Measurements from ENCODE around the gene REPS1.
A peak's percentile ranks its signal among the peaks of the same experiment; 100 is the strongest.

The REPS1 gene

DNA sequence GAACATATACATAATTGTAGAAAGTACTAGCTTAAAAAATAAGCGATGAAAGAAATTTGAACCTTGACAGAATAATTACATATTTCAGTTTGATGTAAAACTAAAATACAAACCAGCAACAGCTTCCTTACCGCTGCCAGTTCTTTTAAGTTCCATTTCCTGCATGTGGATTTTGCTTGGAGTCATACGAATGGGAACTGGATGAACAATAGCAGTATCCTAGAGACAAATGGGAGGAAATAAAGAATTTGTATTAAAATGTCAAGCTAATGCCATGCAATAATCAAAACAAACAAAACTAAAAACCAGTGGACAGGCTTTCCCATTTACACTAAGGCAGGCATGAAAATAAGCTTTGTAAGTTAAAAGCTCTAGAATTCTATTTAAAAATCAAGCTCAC, 67.1 kb downstream of the REPS1 start:
- no peak for DNase-seq (ENCODE audit: low spot score)

DNA sequence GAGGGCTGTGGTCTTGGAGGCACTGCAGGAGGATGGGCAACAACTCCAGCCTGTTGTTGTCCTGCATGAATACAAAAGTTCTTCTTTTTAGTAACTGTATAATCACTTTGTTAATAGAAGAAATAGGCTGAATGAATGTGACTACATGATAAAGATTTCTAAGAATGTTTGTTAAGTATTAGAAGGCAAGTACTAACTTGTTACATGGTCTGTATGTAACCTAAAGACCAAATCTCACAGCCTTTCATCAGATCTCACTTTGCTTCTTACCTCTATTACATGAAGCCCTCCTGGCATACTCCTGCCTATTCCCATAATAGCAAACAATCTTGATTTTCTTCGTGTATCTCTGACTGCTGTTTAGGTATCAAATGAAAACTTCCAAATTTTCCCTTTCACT, 73.4 kb downstream of the REPS1 start:
- DNase-seq (ENCODE audit: low spot score): no peak

DNA sequence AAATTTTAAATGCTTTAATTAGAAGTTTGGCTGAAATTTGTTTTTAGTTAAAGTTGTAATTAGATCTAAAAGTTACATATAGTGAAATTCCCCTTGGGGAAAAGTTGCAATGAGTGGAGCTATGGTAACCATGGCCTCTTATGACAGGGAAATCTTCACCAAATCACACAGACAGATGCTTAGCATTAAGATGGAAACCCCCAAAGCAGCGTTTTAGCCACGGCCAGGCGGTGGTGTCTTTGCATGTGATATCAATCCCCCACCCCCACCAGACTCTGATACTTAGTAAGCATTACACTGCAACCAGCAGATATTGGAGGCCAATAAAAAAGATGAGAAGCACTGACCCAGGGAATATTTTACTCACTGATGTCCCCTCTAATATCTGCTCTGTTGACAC, 75.7 kb downstream of the REPS1 start:
- DNase-seq (ENCODE audit: low spot score): no peak

DNA sequence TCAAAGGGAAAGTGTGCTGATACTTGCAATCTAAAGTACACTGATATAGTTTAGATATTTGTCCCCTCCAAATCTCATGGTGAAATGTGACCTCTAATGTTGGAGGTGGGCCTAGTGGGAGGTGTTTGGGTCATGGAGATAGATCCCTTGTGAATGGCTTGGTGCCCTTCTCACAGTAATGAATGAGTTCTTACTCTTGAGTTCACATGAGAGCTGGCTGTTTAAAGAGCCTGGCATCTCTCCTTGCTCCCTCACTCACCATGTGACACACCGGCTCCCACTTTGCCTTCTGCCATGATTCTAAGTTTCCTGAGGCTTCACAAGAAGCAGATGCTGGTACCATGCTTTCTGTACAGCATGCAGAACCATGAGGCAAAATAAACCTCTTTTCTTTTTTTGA, 78.1 kb downstream of the REPS1 start:
- DNase-seq (ENCODE audit: low spot score): no peak

DNA sequence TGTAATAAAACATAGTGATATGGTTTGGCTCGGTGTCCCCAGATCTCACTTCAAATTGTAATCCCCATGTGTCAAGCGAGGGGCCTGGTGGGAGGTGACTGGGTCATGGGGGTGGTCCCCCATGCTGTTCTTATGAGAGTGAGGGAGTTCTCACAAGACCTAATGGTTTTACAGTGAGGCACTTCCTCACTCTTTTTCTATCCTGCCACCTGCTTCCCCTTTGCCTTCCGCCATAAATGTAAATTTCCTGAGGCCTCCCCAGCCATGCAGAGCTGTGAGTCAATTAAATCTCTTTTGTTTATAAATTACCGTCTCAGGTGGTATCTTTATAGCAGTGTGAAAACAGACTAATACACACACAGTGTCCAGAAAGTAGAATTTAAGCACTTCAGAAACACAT, 78.5 kb downstream of the REPS1 start:
- DNase-seq (ENCODE audit: low spot score): no peak

DNA sequence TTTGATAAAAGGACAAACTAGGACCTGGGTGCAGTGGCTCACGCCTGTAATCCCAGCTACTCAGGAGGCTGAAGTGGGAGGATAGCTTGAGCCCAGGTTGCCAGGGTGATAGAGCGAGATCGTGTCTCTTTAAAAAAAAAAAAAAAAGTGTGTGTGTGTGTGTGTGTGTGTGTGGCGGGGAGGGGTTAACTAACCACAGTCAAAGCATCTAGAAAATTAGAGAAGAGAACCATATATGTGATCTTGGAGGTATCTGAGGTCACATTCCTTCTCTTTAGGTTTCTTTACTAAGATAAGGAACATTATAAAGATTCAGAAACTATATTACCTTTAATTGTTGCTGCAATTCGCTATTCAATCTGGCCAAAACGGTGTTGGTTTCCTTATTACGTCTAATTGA, 80.9 kb downstream of the REPS1 start:
- no peak for DNase-seq (ENCODE audit: low spot score)

DNA sequence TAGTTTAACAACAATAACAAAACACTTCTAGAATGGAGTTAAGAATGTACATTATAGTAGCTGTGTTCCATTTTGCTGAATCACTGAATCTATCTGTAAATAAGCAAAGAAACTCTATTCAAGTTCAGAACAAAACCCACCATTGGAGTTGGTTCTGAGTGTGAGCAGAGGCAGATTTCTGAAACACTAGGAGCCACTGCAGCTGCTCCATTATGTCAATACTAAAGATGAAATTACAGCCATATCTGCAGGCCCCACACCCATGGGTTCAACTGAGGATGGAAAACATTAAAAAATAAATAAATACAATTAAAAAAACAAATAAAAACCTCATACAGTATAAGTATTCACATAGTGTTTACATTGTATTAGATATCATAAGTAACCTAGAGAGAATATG, 91.0 kb downstream of the REPS1 start:
- no peak for DNase-seq (ENCODE audit: low spot score)

DNA sequence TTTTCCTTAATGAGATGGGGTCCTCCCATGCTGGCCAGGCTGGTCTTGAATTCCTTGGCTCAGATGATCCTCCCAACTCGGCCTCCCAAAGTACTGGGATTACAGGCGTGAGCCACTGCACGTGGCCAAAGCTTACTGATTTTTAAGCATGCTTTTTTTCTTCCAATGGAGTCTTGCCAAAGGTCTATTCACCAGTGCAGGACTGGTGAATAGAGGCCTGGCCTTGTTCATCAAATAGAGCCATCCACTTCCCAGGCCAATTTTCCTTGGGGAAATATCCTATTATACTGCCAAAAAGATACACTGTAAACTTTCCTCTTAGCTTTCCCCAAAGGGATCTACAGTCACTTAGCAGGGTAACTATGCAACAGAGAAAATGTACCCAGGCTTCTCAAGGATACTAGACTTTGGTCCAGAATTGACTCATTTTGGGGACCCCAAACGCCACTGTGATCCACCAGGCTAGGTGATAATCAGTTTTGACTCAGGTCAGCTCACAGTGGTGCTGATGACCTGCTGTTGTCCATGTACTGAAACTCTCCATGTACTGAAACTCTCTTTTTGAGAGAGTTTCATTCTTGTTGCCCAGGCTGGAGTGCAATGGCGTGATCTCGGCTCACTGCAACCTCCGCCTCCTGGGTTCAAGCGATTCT, 91.8 kb downstream of the REPS1 start:
- no peak for DNase-seq (ENCODE audit: low spot score)

DNA sequence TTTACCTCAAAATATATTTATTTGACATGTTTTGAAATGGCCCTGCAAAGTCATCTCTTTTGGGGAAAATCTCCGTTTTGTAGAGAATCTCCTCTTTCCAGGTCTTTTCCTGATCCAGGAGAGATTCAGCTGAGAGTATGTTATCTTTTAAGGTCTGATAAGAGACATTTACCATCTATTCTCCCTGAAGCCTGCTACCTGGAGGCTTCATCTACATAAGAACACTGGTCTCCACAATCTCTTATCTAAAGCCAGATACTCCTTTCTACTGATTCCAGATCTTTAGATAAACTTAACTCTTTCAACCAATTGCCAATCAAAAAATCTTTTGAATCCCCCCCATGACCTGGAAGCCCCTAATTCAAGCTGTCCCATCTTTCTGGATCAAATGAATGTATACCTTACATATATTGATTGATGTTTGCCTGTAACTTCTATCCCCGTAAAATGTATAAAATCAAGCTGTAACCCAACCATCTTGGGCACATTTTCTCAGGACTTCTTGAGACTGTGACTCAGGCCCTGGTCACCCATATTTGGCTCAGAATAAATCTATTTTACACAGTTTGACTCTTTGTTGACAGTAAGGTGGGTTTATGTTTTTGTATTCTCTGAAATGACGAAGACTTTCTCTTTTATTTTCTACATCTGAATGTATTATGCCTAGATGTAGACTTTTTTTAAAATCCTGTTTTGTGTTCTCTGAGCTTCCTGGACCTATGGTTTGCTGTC, 96.6 kb downstream of the REPS1 start:
- no peak for DNase-seq (ENCODE audit: low spot score)

DNA sequence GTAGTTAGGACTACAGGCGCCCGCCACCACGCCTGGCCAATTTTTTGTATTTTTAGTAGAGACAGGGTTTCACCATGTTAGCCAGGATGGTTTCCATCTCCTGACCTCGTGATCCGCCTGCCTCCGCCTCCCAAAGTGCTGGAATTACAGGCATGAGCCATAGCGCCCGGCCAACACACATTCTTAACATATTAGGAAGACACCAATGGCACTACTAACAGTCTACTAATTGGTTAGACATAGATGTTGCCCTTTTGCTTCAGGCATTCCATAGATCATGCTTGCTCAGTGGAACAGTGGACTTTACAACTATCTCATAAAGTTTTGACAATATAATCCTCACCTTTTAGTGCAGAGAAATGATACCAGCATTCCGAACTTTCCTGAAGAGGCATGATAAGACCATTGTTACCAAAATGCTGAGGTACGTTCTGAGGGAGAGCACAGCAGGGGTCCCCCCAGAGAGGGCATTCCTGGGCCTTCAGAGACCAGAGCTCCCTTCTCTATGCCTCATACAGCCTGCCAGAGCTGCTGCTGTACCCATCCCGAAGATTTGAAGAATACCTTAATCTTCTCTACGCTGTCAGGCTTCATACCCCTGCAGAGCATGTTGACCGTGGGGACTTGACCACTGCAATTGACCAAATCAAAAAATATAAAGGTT, 102.8 kb downstream of the REPS1 start:
- no peak for DNase-seq (ENCODE audit: low spot score)

DNA sequence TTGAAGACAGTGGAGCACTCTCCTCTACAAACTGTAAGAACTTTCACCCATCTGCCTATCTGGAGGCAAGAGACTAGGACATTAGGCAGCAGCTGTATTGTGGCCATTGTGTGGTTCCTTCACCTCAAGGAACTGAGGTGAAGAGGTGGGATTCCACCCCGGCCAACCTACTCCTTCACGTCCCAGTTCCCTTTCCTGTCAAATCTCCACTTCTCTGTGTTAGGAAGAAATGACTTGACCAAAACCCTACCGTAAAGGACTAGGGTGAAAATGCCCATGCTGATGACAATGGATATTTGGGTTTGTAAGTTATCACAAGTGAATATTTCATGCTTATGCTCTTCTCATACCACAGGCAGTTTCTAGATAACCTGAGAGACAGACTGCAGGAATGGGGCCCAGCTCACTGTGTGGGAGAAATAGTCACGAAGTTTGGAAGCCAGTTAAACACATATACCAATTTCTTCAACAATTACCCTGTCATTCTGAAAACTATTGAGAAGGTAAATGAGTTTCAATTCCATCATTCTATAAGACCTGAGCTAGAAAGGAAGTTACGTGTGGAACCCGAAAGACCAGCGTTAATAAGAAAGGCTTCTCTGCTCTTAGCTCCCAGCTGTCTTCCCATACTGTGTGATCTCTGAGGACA, 105.6 kb downstream of the REPS1 start:
- DNase-seq (ENCODE audit: low spot score): no peak

DNA sequence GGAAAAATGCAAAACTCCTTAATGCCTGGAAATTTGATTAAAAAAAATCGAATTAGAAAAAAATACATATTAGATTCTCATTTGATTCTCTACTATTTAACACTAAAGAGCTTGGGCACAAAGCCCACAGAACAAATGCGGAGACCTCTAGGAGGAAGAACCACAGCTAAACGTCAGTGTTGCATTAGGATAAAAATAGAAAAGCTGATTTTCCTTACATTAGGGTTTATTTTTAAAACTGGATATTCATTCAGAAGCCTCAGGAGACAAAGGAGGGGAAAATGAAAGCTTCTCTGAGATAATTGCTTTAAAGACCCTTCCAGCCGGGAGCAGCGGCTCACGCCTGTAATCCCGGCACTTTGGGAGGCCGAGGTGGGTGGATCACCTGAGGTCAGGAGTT, 114.9 kb downstream of the REPS1 start:
- DNase-seq (ENCODE audit: low spot score): no peak

DNA sequence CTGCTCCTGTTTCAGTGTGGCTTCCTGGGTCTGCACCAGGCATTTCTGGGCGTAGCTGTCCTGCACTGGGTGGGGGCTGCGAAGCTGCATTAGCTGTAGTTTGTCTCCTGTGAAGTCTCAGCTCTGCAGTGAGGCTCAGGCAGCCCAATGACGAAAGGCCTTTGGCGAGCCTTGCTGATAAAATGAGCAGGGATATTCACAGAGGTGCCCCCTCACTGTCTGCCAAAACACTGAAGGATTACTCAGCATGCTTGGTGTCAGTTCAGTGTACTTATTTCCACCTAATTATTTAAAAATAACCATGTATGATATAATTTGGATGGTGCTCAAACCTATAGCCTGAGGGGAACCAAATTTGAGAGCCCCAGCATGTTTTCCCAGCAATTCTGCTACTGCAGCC, 118.7 kb downstream of the REPS1 start:
- DNase-seq (ENCODE audit: low spot score): peak; percentile 57

DNA sequence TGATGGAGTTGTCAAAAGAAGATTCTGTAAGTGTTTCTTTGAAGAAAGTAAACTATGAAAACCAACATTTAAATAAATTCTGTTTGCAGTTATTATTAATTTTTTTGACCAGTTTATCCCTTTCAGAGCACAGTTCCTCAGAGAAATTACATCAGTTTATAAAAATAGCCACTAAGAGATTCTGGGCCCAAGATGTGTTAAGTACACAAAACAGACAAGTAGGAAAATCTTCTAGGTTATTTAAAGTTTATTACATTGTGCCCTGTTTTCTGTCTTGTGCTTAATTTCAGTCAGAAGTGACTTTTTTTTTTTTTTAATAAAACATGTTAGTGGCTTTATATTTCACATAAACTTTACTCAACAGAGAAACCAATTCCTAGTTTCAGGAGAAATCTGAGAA, 119.9 kb downstream of the REPS1 start:
- no peak for DNase-seq (ENCODE audit: low spot score)

DNA sequence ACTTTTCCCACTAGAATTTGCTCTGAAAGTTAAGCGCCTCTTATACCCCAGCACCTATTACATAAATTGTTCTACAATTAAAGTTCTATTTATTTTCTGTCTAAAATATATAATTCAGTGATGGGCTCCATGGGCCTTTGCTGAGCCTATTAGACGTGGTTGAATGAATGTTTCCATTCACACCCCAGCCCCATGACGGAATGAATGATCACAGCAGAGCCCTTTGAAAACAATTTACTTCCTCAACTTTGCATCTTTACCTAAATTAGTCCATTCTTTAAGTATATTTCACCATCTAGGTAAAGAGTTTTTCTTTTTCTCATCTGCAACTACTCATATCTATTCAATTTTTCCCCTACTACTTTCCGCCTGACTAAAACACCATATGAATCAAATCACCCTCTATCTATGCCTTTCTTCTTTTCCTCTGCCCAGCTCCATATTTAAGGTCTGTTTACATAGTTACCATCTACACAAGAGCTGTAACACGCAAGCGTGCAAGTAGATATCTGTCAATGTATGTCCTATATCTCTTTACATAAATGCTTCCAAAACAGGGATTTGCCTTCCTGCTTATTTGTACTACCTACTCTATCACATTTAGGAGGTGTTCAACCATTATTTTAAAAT, 122.5 kb downstream of the REPS1 start:
- DNase-seq (ENCODE audit: low spot score): no peak

DNA sequence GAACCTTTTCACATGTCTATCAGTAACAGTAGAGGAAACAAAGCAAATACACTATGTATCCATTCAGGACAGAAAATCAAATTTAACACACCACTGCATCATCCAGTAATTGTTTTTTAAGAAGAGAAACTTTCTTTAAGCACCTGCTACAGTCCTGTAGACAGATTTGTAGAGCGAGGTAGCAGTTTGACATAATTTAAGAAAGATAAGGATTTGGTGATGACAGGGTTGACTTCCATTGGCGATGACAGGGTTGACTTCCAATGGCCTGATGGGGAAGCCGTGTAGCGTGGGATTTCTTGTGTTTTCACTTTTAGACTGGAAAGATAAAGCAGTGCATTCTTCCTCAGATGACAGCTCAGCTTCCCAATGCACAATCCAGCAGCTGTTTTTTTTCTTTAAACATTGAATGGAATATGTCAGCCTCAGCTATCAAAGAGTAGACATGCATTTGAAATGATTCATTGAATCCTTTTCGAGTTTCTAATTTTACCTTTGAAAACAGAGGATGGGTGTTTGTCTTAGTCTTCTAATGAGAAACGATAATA, 123.6 kb downstream of the REPS1 start:
- DNase-seq (ENCODE audit: low spot score): no peak

DNA sequence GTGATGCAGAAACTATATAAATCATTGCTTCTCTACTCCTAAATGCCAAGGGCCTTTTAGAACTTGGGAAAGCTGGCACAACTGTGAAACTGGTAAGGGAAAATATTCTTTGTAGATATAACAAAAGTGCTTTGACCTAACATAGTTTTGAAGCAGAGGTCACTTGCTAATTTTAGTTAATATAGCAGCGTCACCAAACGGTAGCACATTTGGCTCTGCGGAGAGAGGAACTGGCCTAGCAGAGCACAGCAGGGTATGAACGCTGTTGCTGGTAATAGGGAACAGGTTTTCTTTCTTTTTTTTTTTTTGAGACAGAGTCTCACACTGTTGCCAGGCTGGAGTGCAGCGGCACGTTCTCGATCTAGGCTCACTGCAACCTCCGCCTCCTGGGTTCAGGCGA, 124.7 kb downstream of the REPS1 start:
- DNase-seq (ENCODE audit: low spot score): no peak

DNA sequence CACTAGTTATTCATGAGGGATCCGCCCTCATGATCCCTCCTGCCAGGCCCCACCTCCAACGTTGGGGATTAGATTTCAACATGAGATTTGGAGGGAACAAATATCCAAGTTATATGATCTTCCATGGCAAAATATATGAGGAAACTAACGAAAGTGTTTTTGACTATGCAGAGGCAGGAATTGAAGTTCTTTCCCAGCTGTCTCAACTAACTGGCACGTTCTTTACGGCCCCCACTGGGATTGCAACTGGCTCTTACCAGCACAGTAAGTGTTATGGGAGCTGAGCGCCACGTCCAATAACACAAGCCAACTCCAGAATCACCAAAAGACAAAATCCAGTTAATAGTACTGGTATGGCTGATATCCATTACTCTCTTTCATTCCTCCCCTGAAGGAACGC, 125.6 kb downstream of the REPS1 start:
- DNase-seq (ENCODE audit: low spot score): no peak

DNA sequence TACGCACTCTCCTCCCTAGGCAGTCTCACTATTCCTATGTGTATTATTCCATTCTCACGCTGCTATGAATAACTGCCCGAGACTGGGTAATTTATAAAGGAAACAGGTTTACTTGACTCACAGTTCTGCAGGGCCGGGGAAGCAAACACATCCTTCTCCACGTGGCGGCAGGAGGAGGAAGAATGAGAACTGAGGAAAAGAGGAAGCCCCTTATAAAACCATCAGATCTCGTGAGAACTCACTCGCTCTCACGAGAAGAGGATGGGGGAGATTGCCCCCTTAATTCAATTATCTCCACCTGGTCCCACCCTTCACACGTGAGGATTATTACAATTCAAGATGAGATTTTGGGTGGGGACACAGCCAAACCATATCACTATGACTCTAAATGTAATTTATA, 130.3 kb downstream of the REPS1 start:
- DNase-seq (ENCODE audit: low spot score): no peak

DNA sequence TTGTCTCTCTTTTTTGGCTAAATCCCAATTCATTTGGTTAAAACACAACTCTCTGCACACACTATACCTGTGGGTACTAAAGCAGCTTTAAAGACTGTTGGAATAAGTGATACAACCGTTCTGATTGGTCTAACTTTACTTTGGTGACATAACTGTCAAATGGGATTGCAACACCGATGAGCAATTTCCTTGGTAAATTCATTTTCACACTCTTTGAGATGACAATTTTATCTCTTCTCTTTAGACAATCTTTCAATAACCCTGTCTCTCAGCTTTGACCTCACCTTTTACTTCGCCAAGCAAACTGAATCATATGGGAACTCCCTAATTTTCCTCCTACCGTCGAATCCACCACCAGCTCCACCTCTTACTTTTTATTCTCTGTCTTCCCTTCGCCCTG, 131.4 kb downstream of the REPS1 start:
- DNase-seq (ENCODE audit: low spot score): no peak
